GM10847 (cell line): ENCODE results near the gene AKAP8L.
A peak's percentile ranks its signal among the peaks of the same experiment; 100 is the strongest.

Experiments used
- POLR2A ChIP-seq: IDR thresholded peaks from 2 replicates; pipeline ENCODE4 v1.6.1; 2011; ENCODE audit not compliant: insufficient read length; ENCODE audit errors: extremely low read depth

Gene AKAP8L, protein sequence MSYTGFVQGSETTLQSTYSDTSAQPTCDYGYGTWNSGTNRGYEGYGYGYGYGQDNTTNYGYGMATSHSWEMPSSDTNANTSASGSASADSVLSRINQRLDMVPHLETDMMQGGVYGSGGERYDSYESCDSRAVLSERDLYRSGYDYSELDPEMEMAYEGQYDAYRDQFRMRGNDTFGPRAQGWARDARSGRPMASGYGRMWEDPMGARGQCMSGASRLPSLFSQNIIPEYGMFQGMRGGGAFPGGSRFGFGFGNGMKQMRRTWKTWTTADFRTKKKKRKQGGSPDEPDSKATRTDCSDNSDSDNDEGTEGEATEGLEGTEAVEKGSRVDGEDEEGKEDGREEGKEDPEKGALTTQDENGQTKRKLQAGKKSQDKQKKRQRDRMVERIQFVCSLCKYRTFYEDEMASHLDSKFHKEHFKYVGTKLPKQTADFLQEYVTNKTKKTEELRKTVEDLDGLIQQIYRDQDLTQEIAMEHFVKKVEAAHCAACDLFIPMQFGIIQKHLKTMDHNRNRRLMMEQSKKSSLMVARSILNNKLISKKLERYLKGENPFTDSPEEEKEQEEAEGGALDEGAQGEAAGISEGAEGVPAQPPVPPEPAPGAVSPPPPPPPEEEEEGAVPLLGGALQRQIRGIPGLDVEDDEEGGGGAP

GRCh38 chr19:15418579-15419412, at the start of gene AKAP8L:
Gene AKAP8L, minus strand, starts transcription at chr19:15418988. Its CDS starts 65 bp downstream, at chr19:15418923.
- TF ChIP-seq POLR2A = peak; percentile 90

DNA sequence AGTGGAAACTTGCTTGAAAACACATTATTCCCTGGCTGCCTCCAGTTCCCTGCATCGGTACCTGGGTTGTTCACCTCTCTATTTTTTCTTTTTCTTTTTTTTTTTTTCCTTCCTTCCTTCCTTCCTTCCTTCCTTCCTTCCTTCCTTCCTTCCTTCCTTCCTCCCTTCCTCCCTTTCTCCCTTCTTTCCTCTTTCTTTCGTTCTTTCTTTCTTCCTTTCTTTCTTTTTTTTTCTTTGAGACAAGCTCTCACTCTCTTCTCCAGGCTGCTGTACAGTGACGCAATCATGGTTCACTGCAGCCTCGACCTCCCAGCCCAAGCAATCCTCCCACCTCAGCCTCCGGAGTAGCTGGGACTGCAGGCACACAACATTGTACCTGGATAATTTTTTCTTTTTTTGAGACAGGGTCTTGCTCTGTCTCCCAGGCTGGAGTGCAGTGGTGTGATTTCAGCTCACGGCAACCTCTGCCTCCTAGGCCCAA, 49.0 kb upstream of the AKAP8L start:
- no peak for TF ChIP-seq POLR2A

- no peak for TF ChIP-seq POLR2A
Observed at GRCh38 chr19:15466851-15467733, 48.3 kb upstream of the AKAP8L start.

DNA sequence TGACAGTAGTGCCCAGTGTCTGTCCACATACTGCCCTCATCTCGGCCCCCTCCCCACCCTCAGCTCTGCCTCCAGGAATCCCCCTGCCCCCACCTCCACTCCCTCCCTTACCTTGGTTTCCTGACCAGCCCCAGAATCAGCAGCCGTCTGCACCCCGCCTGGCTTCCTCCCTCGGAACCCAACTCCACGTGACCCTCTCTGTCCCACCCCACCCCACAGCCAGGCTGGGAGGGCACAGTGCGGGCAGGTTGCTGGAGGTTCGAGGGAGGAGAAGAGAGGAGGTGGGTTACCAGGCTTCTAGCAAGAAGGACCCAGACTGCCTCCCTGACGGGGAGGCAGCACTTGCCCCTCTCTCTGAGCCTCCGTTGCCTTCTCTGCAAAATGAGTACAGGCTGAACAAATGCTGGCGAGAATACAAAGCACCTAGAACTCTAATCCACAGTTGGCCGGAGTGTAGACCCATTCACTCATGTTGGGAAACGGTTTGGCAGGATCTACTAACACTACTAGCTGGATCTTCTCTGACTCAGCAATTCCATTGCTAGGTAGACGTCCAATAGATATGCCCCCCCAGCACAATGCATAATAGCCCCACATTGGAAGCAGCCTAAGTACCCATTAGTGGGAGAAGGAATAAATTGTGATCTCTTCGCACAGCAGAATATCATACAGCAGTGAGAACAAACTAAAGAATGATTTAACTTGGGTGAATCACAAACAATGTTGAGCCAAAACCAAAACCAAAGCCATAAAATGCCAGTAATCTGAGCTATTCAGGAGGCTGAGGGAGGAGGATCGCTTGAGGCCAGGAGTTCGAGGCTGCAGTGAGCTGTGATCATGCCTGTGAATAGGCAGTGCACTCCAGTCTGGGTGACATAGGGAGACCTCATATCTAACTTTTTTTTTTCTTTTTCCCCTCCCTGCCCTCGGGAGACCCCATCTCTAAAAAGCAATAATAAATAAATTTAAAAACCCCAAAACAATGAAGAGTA, 45.9 kb upstream of the AKAP8L start, which contains the start of gene RASAL3:
Gene RASAL3, minus strand, starts transcription at position 151 of the 992 bp plus-strand sequence. CDS start 186 bp downstream, outside the sequence.
- TF ChIP-seq POLR2A = peak; percentile 63

- TF ChIP-seq POLR2A = peak; percentile 28
Observed at GRCh38 chr19:15463861-15464371, 45.1 kb upstream of the AKAP8L start.

DNA sequence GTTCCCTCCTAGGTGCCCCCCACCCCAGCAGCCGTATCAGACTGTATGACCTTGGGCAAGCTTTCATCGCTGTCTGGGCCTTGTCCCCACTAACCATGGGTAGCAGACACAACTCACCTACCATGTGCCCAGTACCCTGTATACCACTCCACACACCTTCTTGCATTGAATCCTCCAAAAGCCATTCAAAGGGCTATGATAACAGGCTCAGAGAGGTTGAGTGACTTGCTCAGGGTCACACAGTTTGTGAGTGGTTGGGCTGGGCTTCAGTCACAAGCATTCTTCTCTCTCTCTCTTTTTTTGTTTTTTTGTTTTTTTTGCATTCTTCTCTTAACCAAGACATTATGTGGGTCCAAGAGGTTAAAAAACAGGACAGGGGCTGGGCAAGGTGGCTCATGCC, 42.9 kb upstream of the AKAP8L start:
- TF ChIP-seq POLR2A = no peak

- TF ChIP-seq POLR2A = no peak
Observed at GRCh38 chr19:15457701-15458484, 39.1 kb upstream of the AKAP8L start.

DNA sequence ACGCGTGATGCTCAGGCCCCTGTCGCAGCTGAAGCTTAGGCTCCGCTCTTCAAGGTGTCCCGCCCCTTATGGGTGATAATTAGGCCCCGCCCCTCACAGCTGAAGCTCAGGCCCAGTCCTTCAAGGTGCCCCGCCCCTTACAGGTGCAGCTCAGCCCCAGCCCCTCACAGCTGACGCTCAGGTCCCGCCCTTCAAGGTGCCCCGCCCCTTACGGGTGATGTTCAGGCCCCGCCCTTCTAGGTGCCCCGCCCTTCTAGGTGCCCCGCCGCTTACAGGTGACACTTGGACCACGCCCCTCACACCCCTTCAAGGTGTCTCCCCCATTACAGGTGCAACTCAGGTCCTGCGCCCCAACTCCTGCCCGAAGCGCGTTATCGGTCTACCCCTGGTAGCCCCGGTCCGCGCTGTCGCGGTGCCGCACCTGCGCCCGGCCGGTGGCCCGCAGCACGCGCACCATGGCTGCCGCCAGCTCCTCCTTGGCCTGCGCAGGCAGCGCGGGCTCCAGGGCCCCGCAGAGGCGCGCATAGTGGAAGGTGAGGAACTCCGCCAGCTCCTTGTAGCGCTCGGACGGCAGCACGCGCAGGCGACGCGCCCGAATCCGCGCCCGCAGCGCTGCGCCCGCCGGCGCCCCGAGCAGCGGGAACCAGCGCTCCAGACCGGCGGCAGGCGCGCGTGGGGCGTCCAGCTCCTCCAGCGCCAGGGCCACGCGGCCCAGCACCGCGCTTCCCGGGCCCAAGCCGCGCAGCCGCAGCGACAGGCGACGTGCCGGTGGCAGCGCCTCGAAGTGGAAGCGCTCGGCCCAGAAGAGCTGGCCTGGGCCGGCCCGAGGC, 38.3 kb upstream of the AKAP8L start:
- no peak for TF ChIP-seq POLR2A

GRCh38 chr19:15456441-15456840, 37.7 kb upstream of the AKAP8L start:
- no peak for TF ChIP-seq POLR2A

DNA sequence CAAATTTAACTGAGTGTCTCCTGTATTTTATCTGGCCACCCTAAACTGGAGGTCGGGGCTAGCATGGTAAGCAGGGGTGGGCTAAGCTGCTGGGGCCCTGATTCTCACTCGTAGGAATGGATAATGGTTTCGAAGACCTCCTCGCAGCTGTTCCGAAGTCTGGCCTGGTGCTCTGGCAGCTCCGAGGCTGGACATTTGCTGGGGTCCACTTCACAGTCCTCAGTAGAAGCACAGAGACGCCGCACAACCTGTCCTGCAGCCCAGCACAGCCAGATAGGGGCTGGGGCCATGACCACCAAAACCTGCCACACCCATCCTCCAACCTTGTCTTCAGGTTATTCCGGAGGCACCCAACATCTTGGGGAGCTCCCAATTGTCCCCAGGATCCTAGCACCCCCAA, 37.2 kb upstream of the AKAP8L start:
- TF ChIP-seq POLR2A = no peak
